SK-N-MC (cell line): ENCODE results near the gene GRIP2.

Source experiments
- DNase-seq: peaks from one replicate; pipeline ENCODE4 v3.0.0-alpha.2; 2011; ENCODE audit warnings: low read depth, low spot score
- H3K27ac ChIP-seq: fragments of 200-600 bp; sonication (generic); 2 replicates; pipeline ENCODE4 v1.5.1; 2016; ENCODE audit warnings: mixed run types
- H3K36me3 ChIP-seq: fragments of 200-600 bp; sonication (generic); 2 replicates; pipeline ENCODE4 v1.6.1; 2017; ENCODE audit warnings: antibody characterized with exemption, low read length, mixed read lengths; ENCODE audit not compliant: insufficient read depth
- H3K4me3 ChIP-seq: fragments of 200-600 bp; sonication (generic); 2 replicates; pipeline ENCODE4 v1.5.1; 2016
- H3K9ac ChIP-seq: fragments of 200-600 bp; sonication (generic); 2 replicates; pipeline ENCODE4 v1.8.0; 2017; ENCODE audit warnings: mixed run types, mixed read lengths; ENCODE audit not compliant: insufficient read length
- H3K9me3 ChIP-seq: fragments of 200-600 bp; sonication (generic); 2 replicates; pipeline ENCODE4 v1.6.1; 2017; ENCODE audit warnings: low read depth, mild to moderate bottlenecking, antibody characterized with exemption, low read length, moderate library complexity, mixed read lengths
- EZH2 ChIP-seq: fragments of 200-600 bp; sonication (generic); IDR thresholded peaks from one replicate; pipeline ENCODE4 v1.6.1; 2017; ENCODE audit warnings: antibody characterized with exemption
- FOXP2 ChIP-seq: optimal IDR thresholded peaks from 2 replicates; pipeline ENCODE3; 2011; ENCODE audit warnings: mild to moderate bottlenecking, moderate library complexity; ENCODE audit not compliant: insufficient read depth; ENCODE audit errors: extremely low read length, control extremely low read depth
- POLR2AphosphoS5 ChIP-seq: IDR thresholded peaks from 2 replicates; pipeline ENCODE4 v1.6.1; 2012; ENCODE audit warnings: mild to moderate bottlenecking, low read depth, low read length, borderline replicate concordance

Gene GRIP2

GRCh38 chr3:14490255-14490654 lies 49.9 kb downstream of the GRIP2 start:
- no peak for DNase-seq
- H3K4me3 ChIP-seq: no peak overlapping the region
- no peaks in the 10 kb centered on the region for H3K36me3 ChIP-seq
- no peak overlapping the region for H3K9ac ChIP-seq
- no peaks in the 10 kb centered on the region for H3K9me3 ChIP-seq
- H3K27ac ChIP-seq: no peak overlapping the region
- TF ChIP-seq FOXP2: no peak
- no peak for TF ChIP-seq POLR2AphosphoS5
- no peak for TF ChIP-seq EZH2

- Histone ChIP-seq H3K9me3 (no peaks in the 10 kb centered on the region), H3K27ac (no peak overlapping the region), H3K4me3 (no peak overlapping the region), H3K9ac (no peak overlapping the region), H3K36me3 (no peaks in the 10 kb centered on the region)
- no peak for DNase-seq
- TF ChIP-seq EZH2 (no peak), FOXP2 (no peak), POLR2AphosphoS5 (no peak)
Observed at GRCh38 chr3:14489641-14490040, 50.5 kb downstream of the GRIP2 start.

- Histone ChIP-seq H3K36me3 (no peaks in the 10 kb centered on the region), H3K9me3 (no peaks in the 10 kb centered on the region), H3K27ac (no peak overlapping the region), H3K9ac (no peak overlapping the region), H3K4me3 (no peak overlapping the region)
- no peak for DNase-seq
- TF ChIP-seq EZH2: no peak
- TF ChIP-seq FOXP2: no peak
- TF ChIP-seq POLR2AphosphoS5: no peak
Observed at GRCh38 chr3:14488286-14489041, 51.7 kb downstream of the GRIP2 start.

GRCh38 chr3:14487821-14488220 lies 52.3 kb downstream of the GRIP2 start:
- no peaks in the 10 kb centered on the region for H3K36me3 ChIP-seq
- H3K4me3 ChIP-seq: no peak overlapping the region
- no peak overlapping the region for H3K9ac ChIP-seq
- no peak for DNase-seq
- no peak overlapping the region for H3K27ac ChIP-seq
- TF ChIP-seq EZH2: no peak
- no peak for TF ChIP-seq POLR2AphosphoS5
- TF ChIP-seq FOXP2: no peak
- H3K9me3 ChIP-seq: no peaks in the 10 kb centered on the region

- no peak for DNase-seq
- TF ChIP-seq POLR2AphosphoS5 (no peak), EZH2 (no peak), FOXP2 (no peak)
- Histone ChIP-seq H3K9ac (no peak overlapping the region), H3K36me3 (no peaks in the 10 kb centered on the region), H3K9me3 (no peaks in the 10 kb centered on the region), H3K27ac (no peak overlapping the region), H3K4me3 (no peak overlapping the region)
Observed at GRCh38 chr3:14487086-14487485, 53.1 kb downstream of the GRIP2 start.

- H3K9ac ChIP-seq: no peak overlapping the region
- DNase-seq: no peak
- no peaks in the 10 kb centered on the region for H3K9me3 ChIP-seq
- H3K27ac ChIP-seq: no peak overlapping the region
- no peak overlapping the region for H3K4me3 ChIP-seq
- TF ChIP-seq EZH2 (no peak), FOXP2 (no peak), POLR2AphosphoS5 (no peak)
- H3K36me3 ChIP-seq: no peaks in the 10 kb centered on the region
Observed at GRCh38 chr3:14486460-14486859, 53.7 kb downstream of the GRIP2 start.

- no peak overlapping the region for H3K27ac ChIP-seq
- DNase-seq: no peak
- no peak overlapping the region for H3K4me3 ChIP-seq
- H3K9ac ChIP-seq: no peak overlapping the region
- H3K36me3 ChIP-seq: no peaks in the 10 kb centered on the region
- TF ChIP-seq EZH2: no peak
- no peak for TF ChIP-seq POLR2AphosphoS5
- TF ChIP-seq FOXP2: no peak
- H3K9me3 ChIP-seq: no peaks in the 10 kb centered on the region
Observed at GRCh38 chr3:14485981-14486380, 54.2 kb downstream of the GRIP2 start.

- Histone ChIP-seq H3K4me3 (no peak overlapping the region), H3K9ac (no peak overlapping the region), H3K27ac (no peak overlapping the region), H3K36me3 (no peaks in the 10 kb centered on the region), H3K9me3 (no peaks in the 10 kb centered on the region)
- TF ChIP-seq FOXP2 (no peak), EZH2 (no peak), POLR2AphosphoS5 (no peak)
- DNase-seq: no peak
Observed at GRCh38 chr3:14484741-14485140, 55.4 kb downstream of the GRIP2 start.

GRCh38 chr3:14483286-14483685 lies 56.9 kb downstream of the GRIP2 start:
- H3K36me3 ChIP-seq: no peaks in the 10 kb centered on the region
- no peaks in the 10 kb centered on the region for H3K9me3 ChIP-seq
- no peak overlapping the region for H3K27ac ChIP-seq
- no peak for DNase-seq
- TF ChIP-seq FOXP2 (no peak), EZH2 (no peak), POLR2AphosphoS5 (no peak)
- no peak overlapping the region for H3K4me3 ChIP-seq
- H3K9ac ChIP-seq: no peak overlapping the region
